GM23248 (cell line): ENCODE data around the gene TTBK1. TPM values are rescaled to one million over a fixed set of nuclear protein-coding genes. Genes with fewer than 3 reads are reported as not detected.

Experiments
- DNase-seq: peaks from one replicate; pipeline ENCODE4 v3.0.0-alpha.2; 2015
- H2AFZ ChIP-seq: fragments of 200-600 bp; sonication (generic); 2 replicates; pipeline ENCODE4 v1.6.1; 2016; ENCODE audit warnings: antibody characterized with exemption
- H3F3A ChIP-seq: fragments of 200-600 bp; sonication (generic); 2 replicates; pipeline ENCODE4 v1.6.1; 2016; ENCODE audit warnings: mild to moderate bottlenecking, antibody characterized with exemption, mixed run types; ENCODE audit not compliant: insufficient read depth
- H3K27ac ChIP-seq: fragments of 200-600 bp; sonication (generic); 2 replicates; pipeline ENCODE4 v1.5.1; 2016; ENCODE audit warnings: mild to moderate bottlenecking
- H3K27me3 ChIP-seq: fragments of 200-600 bp; sonication (generic); replicated peaks from 2 replicates; pipeline ENCODE4 v1.6.1; 2016; ENCODE audit warnings: mild to moderate bottlenecking; ENCODE audit not compliant: insufficient read depth
- H3K36me3 ChIP-seq: fragments of 200-600 bp; sonication (generic); 2 replicates; pipeline ENCODE4 v1.6.1; 2016; ENCODE audit warnings: low read depth, mild to moderate bottlenecking
- H3K4me1 ChIP-seq: fragments of 200-600 bp; sonication (generic); 2 replicates; pipeline ENCODE4 v1.6.1; 2016; ENCODE audit warnings: mild to moderate bottlenecking; ENCODE audit not compliant: insufficient read depth
- H3K4me2 ChIP-seq: fragments of 200-600 bp; sonication (generic); one replicate; pipeline ENCODE4 v1.6.1; 2016; ENCODE audit warnings: mild to moderate bottlenecking; ENCODE audit not compliant: unreplicated experiment
- H3K4me3 ChIP-seq: fragments of 200-600 bp; sonication (generic); 2 replicates; pipeline ENCODE4 v1.5.1; 2016; ENCODE audit warnings: mild to moderate bottlenecking
- H3K79me2 ChIP-seq: fragments of 200-600 bp; sonication (generic); 2 replicates; pipeline ENCODE4 v1.6.1; 2016; ENCODE audit warnings: mild to moderate bottlenecking; ENCODE audit not compliant: insufficient read depth
- H3K9ac ChIP-seq: fragments of 200-600 bp; sonication (generic); 2 replicates; pipeline ENCODE4 v1.6.1; 2016; ENCODE audit warnings: mild to moderate bottlenecking
- H3K9me2 ChIP-seq: fragments of 200-600 bp; sonication (generic); 2 replicates; pipeline ENCODE4 v1.6.1; 2016; ENCODE audit warnings: mixed run types, mild to moderate bottlenecking, moderate library complexity; ENCODE audit not compliant: insufficient read depth
- H3K9me3 ChIP-seq: fragments of 200-600 bp; sonication (generic); one replicate; pipeline ENCODE4 v1.6.1; 2017; ENCODE audit warnings: low read depth
- H4K20me1 ChIP-seq: fragments of 200-600 bp; sonication (generic); 2 replicates; pipeline ENCODE4 v1.6.0; 2016; ENCODE audit not compliant: insufficient read depth
- EZH2 ChIP-seq: fragments of 200-600 bp; sonication (generic); IDR thresholded peaks from 2 replicates; pipeline ENCODE4 v1.6.1; 2018; ENCODE audit warnings: antibody characterized with exemption, mild to moderate bottlenecking; ENCODE audit not compliant: insufficient read depth, poor library complexity, severe bottlenecking
- EZH2phosphoT487 ChIP-seq: fragments of 200-600 bp; sonication (generic); IDR thresholded peaks from 2 replicates; pipeline ENCODE4 v1.6.1; 2018; ENCODE audit warnings: antibody characterized with exemption, moderate library complexity, mild to moderate bottlenecking, low read depth; ENCODE audit not compliant: insufficient read depth
- WGBS, 2 experiments: methylation state at CpG; one replicate each; pipeline ENCODE4 v1.1.6; 2015 to 2017; ENCODE audit warnings: low lambda C conversion rate in 2 of 2, low coverage in 1 of 2; ENCODE audit errors: missing lambda C conversion rate in 2 of 2; 5-methylcytosine and 5-hydroxymethylcytosine counted together
- in situ Hi-C: fragments of 300-500 bp; cut with MboI; formaldehyde crosslinking; loops from 2 replicates; pipeline ENCODE4 v1.15.0; 2020
- polyA plus RNA-seq: library from polyadenylated mRNA; unstranded; fragments of >200 nt; fragmentation: Nextera tagmentation; extraction: Ambion mirVana; gene quantifications from 2 replicates; pipeline ENCODE4 v1.2.1, GENCODE V29; 2016
- total RNA-seq: library from RNA; depleted of rRNA; stranded (reverse); fragments of >200 nt; shearing (Covaris generic); gene quantifications from 2 replicates; pipeline ENCODE4 v1.2.3, GENCODE V29; 2014

The TTBK1 gene
- total and polyA plus RNA-seq, 2 experiments from 2014 or later, result not detected

DNA sequence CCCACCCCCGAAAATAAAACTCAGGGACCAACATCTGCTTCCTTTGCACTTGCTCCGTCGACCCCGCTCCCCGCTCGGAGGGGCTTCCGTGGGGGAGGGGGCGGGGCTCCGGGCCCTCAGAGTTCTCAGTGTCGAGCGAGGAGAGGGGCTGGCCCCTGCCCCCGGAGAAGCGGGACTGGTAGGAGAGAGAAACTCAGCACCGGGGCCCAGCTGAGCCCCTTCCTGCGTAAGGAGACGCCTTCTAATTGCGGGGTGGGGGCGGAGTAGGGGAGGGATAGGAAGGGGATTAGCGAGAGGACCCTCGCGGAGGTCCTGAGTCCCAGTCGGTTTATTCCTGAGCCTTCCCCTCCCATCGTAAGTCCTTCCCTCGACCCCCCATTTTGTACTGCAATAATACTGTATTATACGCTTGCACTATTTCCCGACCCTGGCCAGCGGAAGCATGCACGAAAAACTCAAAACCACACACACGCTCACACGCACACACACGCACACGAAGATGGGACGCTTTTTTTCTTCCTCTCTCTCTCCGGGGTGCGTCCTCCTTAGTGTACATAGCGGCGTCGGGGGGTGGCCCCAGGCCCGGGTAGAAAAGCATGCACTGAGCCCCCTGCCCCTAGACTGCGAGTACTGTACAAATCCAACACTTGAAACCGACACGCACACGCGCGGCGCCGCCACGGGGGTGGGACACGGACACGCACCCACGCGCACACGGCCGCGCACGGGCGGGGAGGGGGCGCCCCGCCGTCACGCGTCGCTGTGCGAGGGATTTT is 32.7 kb downstream of the TTBK1 start:
- Histone ChIP-seq H3K79me2 (no peaks in the 10 kb centered on the region), H3F3A (no peaks in the 10 kb centered on the region), H3K27ac (no peak overlapping the region), H3K9me3 (no peaks in the 10 kb centered on the region), H2AFZ (no peak overlapping the region), H3K36me3 (no peaks in the 10 kb centered on the region), H3K4me1 (peaks cover 13% of the 10 kb centered on the region; the same call in 1 of the 2 replicates), H3K9ac (no peak overlapping the region), H3K4me2 (no peak overlapping the region), H3K4me3 (no peak overlapping the region), H3K27me3 (peaks cover 23% of the 10 kb centered on the region), H4K20me1 (no peaks in the 10 kb centered on the region), H3K9me2 (no peaks in the 10 kb centered on the region)
- peak; percentile 27 for DNase-seq
- in situ Hi-C loops, result no loop called here
- TF ChIP-seq EZH2phosphoT487 (0 out of 2 replicates have a peak, but pooled peaks have one; percentile 23), EZH2 (no peak)
- 23 to 33% methylated on average over 35 to 57 of the region's 64 CpGs for WGBS, 2 experiments

- Histone ChIP-seq H2AFZ (no peak overlapping the region), H3K36me3 (no peaks in the 10 kb centered on the region), H3K4me1 (peaks cover 13% of the 10 kb centered on the region; the same call in 1 of the 2 replicates), H3K4me3 (no peak overlapping the region), H3K9ac (no peak overlapping the region), H3K9me3 (no peaks in the 10 kb centered on the region), H3K79me2 (no peaks in the 10 kb centered on the region), H3K4me2 (no peak overlapping the region), H4K20me1 (no peaks in the 10 kb centered on the region), H3F3A (no peaks in the 10 kb centered on the region), H3K27ac (no peak overlapping the region), H3K9me2 (no peaks in the 10 kb centered on the region), H3K27me3 (peaks cover 23% of the 10 kb centered on the region)
- in situ Hi-C loops, result no loop called here
- DNase-seq, result peak; percentile 15
- WGBS, 2 experiments, result 89 to 93% methylated on average over 11 of the region's 11 CpGs
- no peak for TF ChIP-seq EZH2
- no peak for TF ChIP-seq EZH2phosphoT487
Observed at GRCh38 chr6:43276577-43277305, 33.5 kb downstream of the TTBK1 start.

DNA sequence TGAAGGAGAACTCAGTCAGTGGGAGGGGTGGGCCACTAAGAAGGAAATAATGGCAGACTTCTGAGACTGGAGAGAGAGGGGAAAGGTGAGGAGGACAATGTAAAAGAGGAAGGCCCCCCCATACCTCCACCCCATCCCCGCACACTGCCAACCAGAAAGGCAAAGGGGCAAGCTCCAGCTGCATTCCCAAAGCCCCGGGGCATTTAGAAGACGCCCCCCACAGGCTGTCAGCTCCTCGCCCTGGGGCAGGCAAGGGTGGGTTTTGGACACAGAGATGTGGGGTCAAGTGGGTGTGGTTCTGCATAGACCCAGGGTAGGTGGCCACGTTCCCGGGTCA is 34.0 kb downstream of the TTBK1 start:
- H3K4me2 ChIP-seq, result no peak overlapping the region
- 77 to 82% methylated on average over 6 of the region's 6 CpGs for WGBS, 2 experiments
- TF ChIP-seq EZH2phosphoT487, result no peak
- no peak for TF ChIP-seq EZH2
- no peaks in the 10 kb centered on the region for H3K9me3 ChIP-seq
- in situ Hi-C loops, result no loop called here
- H3K36me3 ChIP-seq, result no peaks in the 10 kb centered on the region
- H2AFZ ChIP-seq, result no peak overlapping the region
- peaks cover 23% of the 10 kb centered on the region for H3K27me3 ChIP-seq
- no peaks in the 10 kb centered on the region for H3K79me2 ChIP-seq
- no peaks in the 10 kb centered on the region for H4K20me1 ChIP-seq
- H3K4me1 ChIP-seq, result peaks cover 13% of the 10 kb centered on the region; the same call in 1 of the 2 replicates
- no peak overlapping the region for H3K9ac ChIP-seq
- H3K27ac ChIP-seq, result no peak overlapping the region
- H3K9me2 ChIP-seq, result no peaks in the 10 kb centered on the region
- no peak for DNase-seq
- no peaks in the 10 kb centered on the region for H3F3A ChIP-seq
- no peak overlapping the region for H3K4me3 ChIP-seq

DNA sequence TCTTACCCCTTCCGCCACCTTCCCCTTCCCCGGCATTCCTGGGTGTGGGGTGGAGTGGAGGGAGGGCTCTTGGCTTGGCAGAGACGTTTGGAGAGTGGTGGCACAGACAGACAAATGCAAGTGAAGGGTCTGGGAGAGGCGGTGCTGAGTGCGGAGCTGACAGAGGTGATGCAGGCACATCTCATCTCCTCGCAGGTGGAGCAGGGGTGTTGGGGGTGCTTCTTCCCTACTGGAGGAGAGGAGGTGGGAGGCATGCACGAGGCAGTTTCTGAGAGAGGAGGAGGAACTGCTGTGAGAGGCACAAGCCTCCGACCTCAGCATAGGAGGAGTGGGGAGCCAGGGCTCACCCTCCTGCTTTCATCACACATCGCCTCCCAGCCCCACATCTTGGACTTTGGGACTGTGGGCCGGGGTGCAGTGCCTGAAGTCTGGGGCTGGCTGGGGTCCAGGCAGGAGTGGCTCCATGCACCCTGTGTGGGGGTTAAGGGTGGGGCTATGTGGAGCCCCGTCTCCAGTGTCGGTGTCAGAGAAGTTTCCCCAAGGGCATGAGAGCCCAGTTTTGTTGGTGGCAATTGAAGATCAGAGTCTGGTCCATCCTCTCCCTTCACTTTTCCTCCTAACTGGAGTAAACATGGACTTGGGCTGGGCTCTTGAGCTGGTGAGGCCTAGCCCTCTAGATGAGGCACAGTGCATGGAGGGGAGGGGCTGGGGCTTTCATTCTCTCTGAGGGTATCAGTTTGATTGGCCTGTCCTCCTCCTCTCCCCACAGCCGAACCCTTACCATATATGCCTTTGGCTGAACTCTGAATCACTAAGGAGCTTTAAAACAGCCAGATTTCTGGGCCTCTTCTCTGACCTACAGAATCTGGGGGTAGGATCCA is 34.6 kb downstream of the TTBK1 start:
- Histone ChIP-seq H3K4me1 (peaks cover 13% of the 10 kb centered on the region; the same call in 1 of the 2 replicates), H3F3A (no peaks in the 10 kb centered on the region), H3K9me2 (no peaks in the 10 kb centered on the region), H3K27ac (no peak overlapping the region), H3K36me3 (no peaks in the 10 kb centered on the region), H3K79me2 (no peaks in the 10 kb centered on the region), H3K9me3 (no peaks in the 10 kb centered on the region), H3K27me3 (peaks cover 23% of the 10 kb centered on the region), H4K20me1 (no peaks in the 10 kb centered on the region), H3K4me3 (no peak overlapping the region), H3K4me2 (peak overlapping the region; percentile 24), H3K9ac (no peak overlapping the region), H2AFZ (no peak overlapping the region)
- in situ Hi-C loops, result no loop called here
- TF ChIP-seq EZH2, result no peak
- no peak for TF ChIP-seq EZH2phosphoT487
- WGBS, 2 experiments, result 79 to 85% methylated on average over 12 to 13 of the region's 13 CpGs
- DNase-seq, result no peak
